NT2/D1 (cell line): ENCODE measurements around the gene ATG4D.
"Not testable (repeated sequence)": the region's sequence is repeated elsewhere in the genome, so short reads cannot be mapped to it uniquely, and the experiment has no call there.

Experiments
- DNase-seq: peaks from one replicate; pipeline ENCODE4 v3.0.0-alpha.2; 2011; ENCODE audit warnings: low read depth, low spot score
- H3K27me3 ChIP-seq: 2 replicates; pipeline ENCODE4 v1.6.0; 2011; ENCODE audit warnings: mild to moderate bottlenecking; ENCODE audit not compliant: insufficient read length, insufficient read depth
- H3K36me3 ChIP-seq: 2 replicates; pipeline ENCODE4 v1.6.1; 2011; ENCODE audit warnings: mild to moderate bottlenecking, low read length, mixed read lengths; ENCODE audit not compliant: insufficient read depth, insufficient read length
- H3K4me1 ChIP-seq: 2 replicates; pipeline ENCODE4 v1.5.1; 2011; ENCODE audit not compliant: insufficient read depth, insufficient read length
- H3K4me3 ChIP-seq: 2 replicates; pipeline ENCODE4 v1.5.1; 2011; ENCODE audit warnings: low read depth; ENCODE audit not compliant: insufficient read length
- H3K9ac ChIP-seq: 2 replicates; pipeline ENCODE4 v1.6.0; 2011; ENCODE audit warnings: low read depth; ENCODE audit not compliant: insufficient read length
- H3K9me3 ChIP-seq: 2 replicates; pipeline ENCODE4 v1.5.1; 2011; ENCODE audit warnings: mild to moderate bottlenecking, low read length; ENCODE audit not compliant: insufficient read depth
- SUZ12 ChIP-seq: IDR thresholded peaks from 2 replicates; pipeline ENCODE4 v1.6.1; 2011; ENCODE audit not compliant: insufficient read length, insufficient read depth; ENCODE audit errors: extremely low read depth
- YY1 ChIP-seq: IDR thresholded peaks from 2 replicates; pipeline ENCODE4 v1.6.1; 2011; ENCODE audit not compliant: insufficient read length, insufficient read depth
- ZNF274 ChIP-seq: IDR thresholded peaks from 2 replicates; pipeline ENCODE4 v1.6.1; 2011; ENCODE audit warnings: mild to moderate bottlenecking, low read depth, low read length

ATG4D gene

GRCh38 chr19:10544753-10545251, 1.1 kb downstream of the ATG4D start:
- no peak for TF ChIP-seq SUZ12
- no peaks in the 10 kb centered on the region for H3K9me3 ChIP-seq
- no peak for DNase-seq
- no peaks in the 10 kb centered on the region for H3K27me3 ChIP-seq
- H3K9ac ChIP-seq: peak overlapping the region; percentile 95
- H3K4me1 ChIP-seq: peaks cover 10% of the 10 kb centered on the region
- peak overlapping the region; percentile 78 for H3K4me3 ChIP-seq
- H3K36me3 ChIP-seq: peaks cover 36% of the 10 kb centered on the region

GRCh38 chr19:10546817-10547216, 3.1 kb downstream of the ATG4D start:
- H3K9me3 ChIP-seq: no peaks in the 10 kb centered on the region
- peaks cover 45% of the 10 kb centered on the region for H3K36me3 ChIP-seq
- peaks cover 10% of the 10 kb centered on the region for H3K4me1 ChIP-seq
- no peak overlapping the region for H3K4me3 ChIP-seq
- TF ChIP-seq ZNF274 (no peak), SUZ12 (no peak), YY1 (no peak)
- no peak for DNase-seq
- no peaks in the 10 kb centered on the region for H3K27me3 ChIP-seq
- no peak overlapping the region for H3K9ac ChIP-seq

- H3K9me3 ChIP-seq: no peaks in the 10 kb centered on the region
- peaks cover 65% of the 10 kb centered on the region for H3K36me3 ChIP-seq
- H3K27me3 ChIP-seq: no peaks in the 10 kb centered on the region
- TF ChIP-seq SUZ12 (no peak), ZNF274 (no peak), YY1 (no peak)
- H3K9ac ChIP-seq: no peak overlapping the region
- DNase-seq: no peak
- H3K4me3 ChIP-seq: no peak overlapping the region
- H3K4me1 ChIP-seq: peaks cover 13% of the 10 kb centered on the region
Observed at GRCh38 chr19:10548746-10549276, 5.1 kb downstream of the ATG4D start.

- Histone ChIP-seq H3K4me3 (no peak overlapping the region), H3K36me3 (peaks cover 74% of the 10 kb centered on the region), H3K9ac (no peak overlapping the region), H3K9me3 (no peaks in the 10 kb centered on the region), H3K27me3 (no peaks in the 10 kb centered on the region), H3K4me1 (peaks cover 10% of the 10 kb centered on the region)
- no peak for DNase-seq
- no peak for TF ChIP-seq YY1
- no peak for TF ChIP-seq SUZ12
- no peak for TF ChIP-seq ZNF274
Observed at GRCh38 chr19:10549733-10550132, 6.0 kb downstream of the ATG4D start.

GRCh38 chr19:10550336-10550735, 6.6 kb downstream of the ATG4D start:
- Histone ChIP-seq H3K4me1 (peaks cover 6% of the 10 kb centered on the region), H3K36me3 (peaks cover 80% of the 10 kb centered on the region), H3K4me3 (no peak overlapping the region), H3K27me3 (no peaks in the 10 kb centered on the region), H3K9ac (no peak overlapping the region), H3K9me3 (no peaks in the 10 kb centered on the region)
- DNase-seq: no peak
- TF ChIP-seq YY1 (no peak), SUZ12 (no peak), ZNF274 (no peak)

- not testable (repeated sequence) for H3K9me3 ChIP-seq, DNase-seq, H3K9ac ChIP-seq, H3K27me3 ChIP-seq, H3K4me1 ChIP-seq, H3K4me3 ChIP-seq
- H3K36me3 ChIP-seq: peaks cover 84% of the 10 kb centered on the region
Observed at GRCh38 chr19:10551006-10551405, 7.3 kb downstream of the ATG4D start.

GRCh38 chr19:10551698-10552301, 8.1 kb downstream of the ATG4D start:
- Histone ChIP-seq H3K9ac (no peak overlapping the region), H3K36me3 (peaks cover 81% of the 10 kb centered on the region), H3K4me3 (no peak overlapping the region), H3K4me1 (peaks cover 6% of the 10 kb centered on the region), H3K27me3 (no peaks in the 10 kb centered on the region), H3K9me3 (no peaks in the 10 kb centered on the region)
- TF ChIP-seq ZNF274: no peak
- TF ChIP-seq YY1: no peak
- TF ChIP-seq SUZ12: no peak
- no peak for DNase-seq

GRCh38 chr19:10552510-10553053, 8.9 kb downstream of the ATG4D start:
- Histone ChIP-seq H3K27me3 (no peaks in the 10 kb centered on the region), H3K4me1 (peaks cover 6% of the 10 kb centered on the region), H3K9me3 (no peaks in the 10 kb centered on the region), H3K9ac (no peak overlapping the region), H3K36me3 (peaks cover 78% of the 10 kb centered on the region), H3K4me3 (no peak overlapping the region)
- TF ChIP-seq ZNF274: no peak
- no peak for TF ChIP-seq SUZ12
- no peak for TF ChIP-seq YY1
- no peak for DNase-seq
